ENCODE measurements around the gene MPPED1. TPM values are rescaled to one million over a fixed set of nuclear protein-coding genes. Genes with fewer than 3 reads are reported as not detected.
A peak's percentile ranks its signal among the peaks of the same experiment; 100 is the strongest.

Gene MPPED1
- total and polyA plus RNA-seq, 2 of the 13 experiments (the other 11 are each of a cell fraction or from before 2014, with no cell fraction given), result 0.77 TPM; not detected in 1

DNA sequence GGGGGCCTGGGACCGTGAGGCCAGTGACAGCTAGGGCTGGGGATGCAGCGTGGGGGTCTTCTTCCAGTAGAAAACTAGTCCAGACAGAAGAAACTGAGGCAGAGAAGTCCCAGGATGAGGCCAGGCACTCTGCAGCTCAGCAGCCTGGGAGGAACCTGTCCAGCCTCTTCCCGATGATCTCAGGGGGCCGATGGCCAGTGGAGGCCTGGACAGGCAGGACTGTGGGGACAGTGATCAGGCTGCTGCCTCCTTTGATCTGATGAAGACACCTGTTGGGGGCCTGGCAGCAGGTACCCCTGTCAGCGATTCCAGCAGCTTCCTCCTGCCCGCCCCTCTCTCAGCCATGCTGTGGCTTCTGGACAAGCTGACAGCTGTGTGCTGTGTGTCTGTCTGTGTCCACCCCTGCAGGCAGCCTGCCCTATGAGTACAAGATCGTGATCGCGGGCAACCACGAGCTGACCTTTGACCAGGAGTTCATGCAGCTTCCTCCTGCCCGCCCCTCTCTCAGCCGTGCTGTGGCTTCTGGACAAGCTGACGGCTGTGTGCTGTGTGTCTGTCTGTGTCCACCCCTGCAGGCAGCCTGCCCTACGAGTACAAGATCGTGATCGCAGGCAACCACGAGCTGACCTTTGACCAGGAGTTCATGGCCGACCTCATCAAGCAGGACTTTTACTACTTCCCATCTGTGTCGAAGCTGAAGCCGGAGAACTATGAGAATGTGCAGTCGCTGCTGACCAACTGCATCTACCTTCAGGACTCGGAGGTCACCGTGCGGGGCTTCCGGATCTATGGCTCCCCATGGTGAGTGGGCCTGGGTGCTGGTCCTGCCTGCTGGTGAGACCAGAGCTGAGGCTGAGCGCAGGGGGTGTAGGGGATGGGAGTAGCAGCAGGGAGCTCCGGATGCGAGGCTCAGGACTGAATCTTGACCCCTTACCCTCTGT, 62.6 kb downstream of the MPPED1 start (continued):
- TF ChIP-seq, protein P1, sequence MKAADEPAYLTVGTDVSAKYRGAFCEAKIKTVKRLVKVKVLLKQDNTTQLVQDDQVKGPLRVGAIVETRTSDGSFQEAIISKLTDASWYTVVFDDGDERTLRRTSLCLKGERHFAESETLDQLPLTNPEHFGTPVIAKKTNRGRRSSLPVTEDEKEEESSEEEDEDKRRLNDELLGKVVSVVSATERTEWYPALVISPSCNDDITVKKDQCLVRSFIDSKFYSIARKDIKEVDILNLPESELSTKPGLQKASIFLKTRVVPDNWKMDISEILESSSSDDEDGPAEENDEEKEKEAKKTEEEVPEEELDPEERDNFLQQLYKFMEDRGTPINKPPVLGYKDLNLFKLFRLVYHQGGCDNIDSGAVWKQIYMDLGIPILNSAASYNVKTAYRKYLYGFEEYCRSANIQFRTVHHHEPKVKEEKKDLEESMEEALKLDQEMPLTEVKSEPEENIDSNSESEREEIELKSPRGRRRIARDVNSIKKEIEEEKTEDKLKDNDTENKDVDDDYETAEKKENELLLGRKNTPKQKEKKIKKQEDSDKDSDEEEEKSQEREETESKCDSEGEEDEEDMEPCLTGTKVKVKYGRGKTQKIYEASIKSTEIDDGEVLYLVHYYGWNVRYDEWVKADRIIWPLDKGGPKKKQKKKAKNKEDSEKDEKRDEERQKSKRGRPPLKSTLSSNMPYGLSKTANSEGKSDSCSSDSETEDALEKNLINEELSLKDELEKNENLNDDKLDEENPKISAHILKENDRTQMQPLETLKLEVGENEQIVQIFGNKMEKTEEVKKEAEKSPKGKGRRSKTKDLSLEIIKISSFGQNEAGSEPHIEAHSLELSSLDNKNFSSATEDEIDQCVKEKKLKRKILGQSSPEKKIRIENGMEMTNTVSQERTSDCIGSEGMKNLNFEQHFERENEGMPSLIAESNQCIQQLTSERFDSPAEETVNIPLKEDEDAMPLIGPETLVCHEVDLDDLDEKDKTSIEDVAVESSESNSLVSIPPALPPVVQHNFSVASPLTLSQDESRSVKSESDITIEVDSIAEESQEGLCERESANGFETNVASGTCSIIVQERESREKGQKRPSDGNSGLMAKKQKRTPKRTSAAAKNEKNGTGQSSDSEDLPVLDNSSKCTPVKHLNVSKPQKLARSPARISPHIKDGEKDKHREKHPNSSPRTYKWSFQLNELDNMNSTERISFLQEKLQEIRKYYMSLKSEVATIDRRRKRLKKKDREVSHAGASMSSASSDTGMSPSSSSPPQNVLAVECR (CRISPR knock-in tag; IDR thresholded peaks at IDR 0.05; ENCODE audit: borderline replicate concordance), result peak; percentile 52; the same call in 1 of the 2 replicates
- peak; percentile 70; the same call in 1 of the 2 replicates for TF ChIP-seq SAP130 (CRISPR knock-in tag; IDR thresholded peaks at IDR 0.05; ENCODE audit: low read depth)
- peak; percentile 18; the same call in 1 of the 2 replicates for TF ChIP-seq FOSL2 (CRISPR knock-in tag; IDR thresholded peaks at IDR 0.05)
- TF ChIP-seq ZNF503 (CRISPR knock-in tag; IDR thresholded peaks at IDR 0.05), result no peak
- TF ChIP-seq MEIS1 (CRISPR knock-in tag; IDR thresholded peaks at IDR 0.05; ENCODE audit: borderline replicate concordance), result peak; percentile 77; the same call in 1 of the 2 replicates
- TF ChIP-seq, protein P2, sequence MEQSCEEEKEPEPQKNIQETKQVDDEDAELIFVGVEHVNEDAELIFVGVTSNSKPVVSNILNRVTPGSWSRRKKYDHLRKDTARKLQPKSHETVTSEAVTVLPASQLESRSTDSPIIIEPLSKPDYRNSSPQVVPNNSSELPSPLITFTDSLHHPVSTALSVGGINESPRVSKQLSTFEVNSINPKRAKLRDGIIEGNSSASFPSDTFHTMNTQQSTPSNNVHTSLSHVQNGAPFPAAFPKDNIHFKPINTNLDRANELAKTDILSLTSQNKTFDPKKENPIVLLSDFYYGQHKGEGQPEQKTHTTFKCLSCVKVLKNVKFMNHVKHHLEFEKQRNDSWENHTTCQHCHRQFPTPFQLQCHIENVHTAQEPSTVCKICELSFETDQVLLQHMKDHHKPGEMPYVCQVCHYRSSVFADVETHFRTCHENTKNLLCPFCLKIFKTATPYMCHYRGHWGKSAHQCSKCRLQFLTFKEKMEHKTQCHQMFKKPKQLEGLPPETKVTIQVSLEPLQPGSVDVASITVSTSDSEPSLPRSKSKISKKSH (CRISPR knock-in tag; IDR thresholded peaks at IDR 0.05; ENCODE audit: borderline replicate concordance), result 0 out of 2 replicates have a peak, but pooled peaks have one; percentile 62
- TF ChIP-seq, protein P3, sequence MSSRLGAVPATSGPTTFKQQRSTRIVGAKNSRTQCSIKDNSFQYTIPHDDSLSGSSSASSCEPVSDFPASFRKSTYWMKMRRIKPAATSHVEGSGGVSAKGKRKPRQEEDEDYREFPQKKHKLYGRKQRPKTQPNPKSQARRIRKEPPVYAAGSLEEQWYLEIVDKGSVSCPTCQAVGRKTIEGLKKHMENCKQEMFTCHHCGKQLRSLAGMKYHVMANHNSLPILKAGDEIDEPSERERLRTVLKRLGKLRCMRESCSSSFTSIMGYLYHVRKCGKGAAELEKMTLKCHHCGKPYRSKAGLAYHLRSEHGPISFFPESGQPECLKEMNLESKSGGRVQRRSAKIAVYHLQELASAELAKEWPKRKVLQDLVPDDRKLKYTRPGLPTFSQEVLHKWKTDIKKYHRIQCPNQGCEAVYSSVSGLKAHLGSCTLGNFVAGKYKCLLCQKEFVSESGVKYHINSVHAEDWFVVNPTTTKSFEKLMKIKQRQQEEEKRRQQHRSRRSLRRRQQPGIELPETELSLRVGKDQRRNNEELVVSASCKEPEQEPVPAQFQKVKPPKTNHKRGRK (CRISPR knock-in tag; IDR thresholded peaks at IDR 0.05), result 0 out of 2 replicates have a peak, but pooled peaks have one; percentile 47
- TF ChIP-seq TGIF2 (CRISPR knock-in tag; IDR thresholded peaks at IDR 0.05), result peak; percentile 45; the same call in 1 of the 2 replicates
- 0 out of 2 replicates have a peak, but pooled peaks have one; percentile 35 for TF ChIP-seq ZNF782 (CRISPR knock-in tag; IDR thresholded peaks at IDR 0.05; ENCODE audit: borderline replicate concordance)
- TF ChIP-seq, protein P4, sequence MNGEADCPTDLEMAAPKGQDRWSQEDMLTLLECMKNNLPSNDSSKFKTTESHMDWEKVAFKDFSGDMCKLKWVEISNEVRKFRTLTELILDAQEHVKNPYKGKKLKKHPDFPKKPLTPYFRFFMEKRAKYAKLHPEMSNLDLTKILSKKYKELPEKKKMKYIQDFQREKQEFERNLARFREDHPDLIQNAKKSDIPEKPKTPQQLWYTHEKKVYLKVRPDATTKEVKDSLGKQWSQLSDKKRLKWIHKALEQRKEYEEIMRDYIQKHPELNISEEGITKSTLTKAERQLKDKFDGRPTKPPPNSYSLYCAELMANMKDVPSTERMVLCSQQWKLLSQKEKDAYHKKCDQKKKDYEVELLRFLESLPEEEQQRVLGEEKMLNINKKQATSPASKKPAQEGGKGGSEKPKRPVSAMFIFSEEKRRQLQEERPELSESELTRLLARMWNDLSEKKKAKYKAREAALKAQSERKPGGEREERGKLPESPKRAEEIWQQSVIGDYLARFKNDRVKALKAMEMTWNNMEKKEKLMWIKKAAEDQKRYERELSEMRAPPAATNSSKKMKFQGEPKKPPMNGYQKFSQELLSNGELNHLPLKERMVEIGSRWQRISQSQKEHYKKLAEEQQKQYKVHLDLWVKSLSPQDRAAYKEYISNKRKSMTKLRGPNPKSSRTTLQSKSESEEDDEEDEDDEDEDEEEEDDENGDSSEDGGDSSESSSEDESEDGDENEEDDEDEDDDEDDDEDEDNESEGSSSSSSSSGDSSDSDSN (CRISPR knock-in tag; IDR thresholded peaks at IDR 0.05), result peak; percentile 66
- TF ChIP-seq ZNF317 (CRISPR knock-in tag; IDR thresholded peaks at IDR 0.05), result 0 out of 2 replicates have a peak, but pooled peaks have one; percentile 40
- peak; percentile 73 for TF ChIP-seq HNF4G (IDR thresholded peaks at IDR 0.05; ENCODE audit: borderline replicate concordance, low read depth, low read length)
- peak; percentile 96 for TF ChIP-seq HNF4G (CRISPR knock-in tag; IDR thresholded peaks at IDR 0.05; ENCODE audit: borderline replicate concordance, low read depth)
- 0 out of 2 replicates have a peak, but pooled peaks have one; percentile 42 for TF ChIP-seq ZNF431 (CRISPR knock-in tag; IDR thresholded peaks at IDR 0.05; ENCODE audit: borderline replicate concordance, low read depth)
